ENCODE data around the gene GABBR1.

The GABBR1 gene

GRCh38 chr6:29649701-29650673 lies 17.0 kb upstream of the GABBR1 start:
- peak; percentile 96 for ATAC-seq (replicated peaks; ENCODE audit: extremely low read depth, poor library complexity, severe bottlenecking)
- Mint-ChIP-seq H3K9me3 (no peaks in the 10 kb centered on the region), H3K4me1 (peaks cover 11% of the 10 kb centered on the region)

GRCh38 chr6:29647927-29648642 lies 15.1 kb upstream of the GABBR1 start:
- Mint-ChIP-seq H3K4me3 (no peak overlapping the region), H3K27me3 (no peaks in the 10 kb centered on the region), H3K36me3 (ENCODE audit: insufficient read depth) (peaks cover 6% of the 10 kb centered on the region), H3K9me3 (no peaks in the 10 kb centered on the region), H3K27ac (ENCODE audit: low read depth) (no peak overlapping the region), H3K4me1 (peaks cover 11% of the 10 kb centered on the region)
- no peak for ATAC-seq (replicated peaks; ENCODE audit: extremely low read depth, poor library complexity, severe bottlenecking)
- DNase-seq (ENCODE audit: low spot score in 2 of 2) = no peak

More at GRCh38 chr6:29649701-29650673, 17.0 kb upstream of the GABBR1 start:
- H3K4me3 Mint-ChIP-seq = peak overlapping the region; percentile 94
- peaks cover 13% of the 10 kb centered on the region for H3K27me3 Mint-ChIP-seq
- H3K27ac Mint-ChIP-seq (ENCODE audit: low read depth) = peak overlapping the region; percentile 99
- peaks cover 6% of the 10 kb centered on the region for H3K36me3 Mint-ChIP-seq (ENCODE audit: insufficient read depth)
- DNase-seq (ENCODE audit: low spot score in 2 of 2) = peak; percentile 96 to 97

- Mint-ChIP-seq H3K9me3 (no peaks in the 10 kb centered on the region), H3K27ac (ENCODE audit: low read depth) (peak overlapping the region; percentile 19), H3K27me3 (peaks cover 13% of the 10 kb centered on the region), H3K4me1 (peaks cover 7% of the 10 kb centered on the region), H3K36me3 (ENCODE audit: insufficient read depth) (no peaks in the 10 kb centered on the region), H3K4me3 (no peak overlapping the region)
- ATAC-seq (replicated peaks; ENCODE audit: extremely low read depth, poor library complexity, severe bottlenecking) (peak; percentile 49), DNase-seq (ENCODE audit: low spot score in 2 of 2) (no peak)
These were observed 8.6 kb upstream of the GABBR1 start for GRCh38 chr6:29641430-29642148.

GRCh38 chr6:29637247-29637646 lies 4.3 kb upstream of the GABBR1 start:
- Mint-ChIP-seq H3K27ac (ENCODE audit: low read depth) (no peak overlapping the region), H3K9me3 (no peaks in the 10 kb centered on the region), H3K4me1 (peaks cover 16% of the 10 kb centered on the region), H3K4me3 (no peak overlapping the region), H3K27me3 (peaks cover 14% of the 10 kb centered on the region), H3K36me3 (ENCODE audit: insufficient read depth) (no peaks in the 10 kb centered on the region)
- DNase-seq (ENCODE audit: low spot score in 2 of 2) (no peak), ATAC-seq (replicated peaks; ENCODE audit: extremely low read depth, poor library complexity, severe bottlenecking) (no peak)

GRCh38 chr6:29633534-29633905 lies 537 bp upstream of the GABBR1 start:
- no peak overlapping the region for H3K27ac Mint-ChIP-seq (ENCODE audit: low read depth)
- H3K36me3 Mint-ChIP-seq (ENCODE audit: insufficient read depth) = no peaks in the 10 kb centered on the region
- DNase-seq (ENCODE audit: low spot score in 2 of 2) (no peak), ATAC-seq (replicated peaks; ENCODE audit: extremely low read depth, poor library complexity, severe bottlenecking) (no peak)
- peaks cover 29% of the 10 kb centered on the region for H3K4me1 Mint-ChIP-seq
- H3K27me3 Mint-ChIP-seq = peaks cover 39% of the 10 kb centered on the region
- H3K4me3 Mint-ChIP-seq = peak overlapping the region; percentile 90
- no peaks in the 10 kb centered on the region for H3K9me3 Mint-ChIP-seq

- Mint-ChIP-seq H3K27me3 (peaks cover 28% of the 10 kb centered on the region), H3K4me1 (peaks cover 35% of the 10 kb centered on the region), H3K9me3 (no peaks in the 10 kb centered on the region), H3K4me3 (peak overlapping the region; percentile 90), H3K27ac (ENCODE audit: low read depth) (peak overlapping the region; percentile 48), H3K36me3 (ENCODE audit: insufficient read depth) (no peaks in the 10 kb centered on the region)
- ATAC-seq (replicated peaks; ENCODE audit: extremely low read depth, poor library complexity, severe bottlenecking) (peak; percentile 41), DNase-seq (ENCODE audit: low spot score in 2 of 2) (no peak)
These were observed 887 bp downstream of the GABBR1 start for GRCh38 chr6:29631860-29632731.

- Mint-ChIP-seq H3K27ac (ENCODE audit: low read depth) (peak overlapping the region; percentile 48), H3K27me3 (peaks cover 28% of the 10 kb centered on the region), H3K4me3 (peak overlapping the region; percentile 90), H3K9me3 (no peaks in the 10 kb centered on the region), H3K4me1 (peaks cover 35% of the 10 kb centered on the region), H3K36me3 (ENCODE audit: insufficient read depth) (peaks cover 2% of the 10 kb centered on the region)
- DNase-seq (ENCODE audit: low spot score in 2 of 2) (no peak), ATAC-seq (replicated peaks; ENCODE audit: extremely low read depth, poor library complexity, severe bottlenecking) (no peak)
These were observed 1.7 kb downstream of the GABBR1 start for GRCh38 chr6:29631209-29631810.

GRCh38 chr6:29630315-29630714 lies 2.7 kb downstream of the GABBR1 start:
- Mint-ChIP-seq H3K4me3 (peak overlapping the region; percentile 90), H3K4me1 (peaks cover 35% of the 10 kb centered on the region), H3K27ac (ENCODE audit: low read depth) (no peak overlapping the region), H3K27me3 (peaks cover 28% of the 10 kb centered on the region), H3K36me3 (ENCODE audit: insufficient read depth) (peaks cover 2% of the 10 kb centered on the region), H3K9me3 (no peaks in the 10 kb centered on the region)
- ATAC-seq (replicated peaks; ENCODE audit: extremely low read depth, poor library complexity, severe bottlenecking) (no peak), DNase-seq (ENCODE audit: low spot score in 2 of 2) (no peak)

- H3K4me1 Mint-ChIP-seq = peaks cover 35% of the 10 kb centered on the region
- no peak for ATAC-seq (replicated peaks; ENCODE audit: extremely low read depth, poor library complexity, severe bottlenecking)
- H3K36me3 Mint-ChIP-seq (ENCODE audit: insufficient read depth) = peaks cover 2% of the 10 kb centered on the region
- no peaks in the 10 kb centered on the region for H3K9me3 Mint-ChIP-seq
- no peak overlapping the region for H3K27ac Mint-ChIP-seq (ENCODE audit: low read depth)
- H3K4me3 Mint-ChIP-seq = peak overlapping the region; percentile 34
- DNase-seq (ENCODE audit: low spot score in 2 of 2) = no peak
- peaks cover 28% of the 10 kb centered on the region for H3K27me3 Mint-ChIP-seq
These were observed 3.4 kb downstream of the GABBR1 start for GRCh38 chr6:29629571-29629970.

GRCh38 chr6:29628419-29629281 lies 4.3 kb downstream of the GABBR1 start:
- ATAC-seq (replicated peaks; ENCODE audit: extremely low read depth, poor library complexity, severe bottlenecking) = peak; percentile 44
- peaks cover 2% of the 10 kb centered on the region for H3K36me3 Mint-ChIP-seq (ENCODE audit: insufficient read depth)

More at GRCh38 chr6:29628419-29629281, 4.3 kb downstream of the GABBR1 start:
- H3K27ac Mint-ChIP-seq (ENCODE audit: low read depth) = peak overlapping the region; percentile 6
- no peak for DNase-seq (ENCODE audit: low spot score in 2 of 2)
- H3K9me3 Mint-ChIP-seq = no peaks in the 10 kb centered on the region
- peaks cover 28% of the 10 kb centered on the region for H3K27me3 Mint-ChIP-seq
- H3K4me3 Mint-ChIP-seq = peak overlapping the region; percentile 77
- peaks cover 32% of the 10 kb centered on the region for H3K4me1 Mint-ChIP-seq
